NT2/D1 (cell line): ENCODE results near the gene GRK5.

Source experiments
- YY1 ChIP-seq: IDR thresholded peaks from 2 replicates; pipeline ENCODE4 v1.6.1; 2011; ENCODE audit not compliant: insufficient read length, insufficient read depth
- ZNF274 ChIP-seq: IDR thresholded peaks from 2 replicates; pipeline ENCODE4 v1.6.1; 2011; ENCODE audit warnings: mild to moderate bottlenecking, low read depth, low read length

DNA sequence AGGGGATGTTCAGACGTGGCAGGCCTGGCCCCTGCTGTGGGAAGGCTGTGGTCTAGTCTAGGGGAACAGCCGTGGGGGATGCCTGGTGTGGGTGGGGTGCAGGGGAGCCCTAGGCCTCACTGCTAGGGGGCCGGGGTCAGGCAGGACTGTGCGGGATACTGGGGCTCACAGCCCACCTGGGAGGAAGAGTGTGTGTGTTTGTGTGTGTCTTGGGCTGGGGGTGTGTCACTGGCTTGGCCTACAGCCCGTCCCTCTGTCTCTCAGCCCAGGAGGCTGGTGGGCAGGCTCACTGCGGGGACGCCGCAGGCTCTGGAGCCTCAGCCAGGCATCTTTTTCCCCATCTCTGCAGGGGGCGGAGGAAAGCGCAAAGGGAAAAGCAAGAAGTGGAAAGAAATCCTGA lies 118.8 kb downstream of the GRK5 start:
- TF ChIP-seq ZNF274: no peak
- TF ChIP-seq YY1: no peak
